MG63 (cell line): ENCODE data around the gene TBX20. TPM values are rescaled to one million over a fixed set of nuclear protein-coding genes. Genes with fewer than 3 reads are reported as not detected.
"Not testable (repeated sequence)": the region's sequence is repeated elsewhere in the genome, so short reads cannot be mapped to it uniquely, and the experiment has no call there.

Experiments used
- DNase-seq: peaks from one replicate; pipeline ENCODE4 v3.0.0-alpha.2; 2020
- H3K27me3 ChIP-seq: fragments of 250-450 bp; sonication (Bioruptor Pico); 2 replicates; pipeline ENCODE4 v1.5.1; 2020; ENCODE audit warnings: mild to moderate bottlenecking, moderate library complexity
- H3K36me3 ChIP-seq: fragments of 250-450 bp; sonication (Bioruptor Pico); 2 replicates; pipeline ENCODE4 v1.5.1; 2020; ENCODE audit warnings: mild to moderate bottlenecking, moderate library complexity
- H3K4me3 ChIP-seq: fragments of 250-450 bp; sonication (Bioruptor Pico); 2 replicates; pipeline ENCODE4 v1.5.1; 2020; ENCODE audit warnings: mild to moderate bottlenecking, moderate library complexity
- H3K9me3 ChIP-seq: fragments of 250-450 bp; sonication (Bioruptor Pico); 2 replicates; pipeline ENCODE4 v1.5.1; 2020; ENCODE audit warnings: mild to moderate bottlenecking, moderate library complexity
- total RNA-seq: library from RNA; depleted of rRNA; stranded (reverse); fragments of >200 nt; shearing (Covaris generic); gene quantifications from 2 replicates; pipeline ENCODE4 v1.2.3, GENCODE V29; 2014; ENCODE audit warnings: low replicate concordance

The TBX20 gene
- total RNA-seq, 1 experiment from 2014 or later = 0.95 TPM

GRCh38 chr7:35198370-35199140, 55.3 kb downstream of the TBX20 start:
- H3K4me3 ChIP-seq = not testable (repeated sequence)

DNA sequence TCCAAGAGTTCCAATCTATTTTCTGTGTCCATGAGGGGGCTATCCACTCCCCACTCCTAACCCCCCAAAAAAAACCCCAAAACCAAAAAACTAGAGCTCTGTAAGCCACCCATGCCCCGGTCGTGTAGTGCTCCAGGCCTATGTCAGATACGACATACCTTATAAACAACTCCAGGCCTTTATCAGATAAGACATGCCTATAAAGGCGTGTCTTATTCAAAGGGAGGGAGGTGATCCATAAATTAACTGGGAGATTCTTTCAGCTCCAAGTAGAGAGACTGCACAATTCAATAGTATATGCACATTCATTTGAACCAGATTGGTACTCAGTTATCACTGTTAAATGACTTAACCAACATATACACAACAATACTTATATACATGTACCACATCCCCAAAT, 62.3 kb downstream of the TBX20 start:
- H3K36me3 ChIP-seq, H3K4me3 ChIP-seq, DNase-seq, H3K9me3 ChIP-seq, H3K27me3 ChIP-seq: not testable (repeated sequence)

More at GRCh38 chr7:35198370-35199140, 55.3 kb downstream of the TBX20 start:
- not testable (repeated sequence) for H3K27me3 ChIP-seq, H3K36me3 ChIP-seq, H3K9me3 ChIP-seq, DNase-seq

DNA sequence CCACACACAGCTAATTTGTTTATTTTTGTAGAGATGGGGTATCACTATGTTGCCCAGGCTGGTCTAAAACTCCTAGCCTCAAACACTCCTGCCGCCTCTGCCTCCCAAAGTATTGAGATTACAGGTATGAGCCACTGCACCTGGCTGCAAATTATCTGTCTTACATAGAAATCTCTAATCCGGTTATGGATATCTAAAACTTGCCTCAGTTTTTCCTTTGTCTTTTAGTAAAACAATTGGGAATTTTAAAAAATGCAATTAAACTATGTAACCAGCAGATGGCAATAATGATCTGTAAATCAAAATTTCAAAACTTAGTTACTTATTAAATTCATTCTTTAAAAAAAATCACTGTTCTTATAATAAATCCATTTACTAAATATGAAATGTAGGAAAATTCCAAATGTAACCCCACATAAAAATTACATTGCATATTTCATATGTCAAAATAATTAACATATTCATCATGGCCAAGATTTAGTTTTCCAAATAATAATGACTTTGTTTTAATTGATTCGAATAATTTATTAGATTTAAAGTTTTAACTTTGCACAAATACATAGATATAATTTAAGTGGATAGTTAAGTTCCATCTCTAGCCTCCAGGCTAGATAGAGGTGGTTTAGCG, 63.6 kb downstream of the TBX20 start:
- H3K4me3 ChIP-seq, H3K27me3 ChIP-seq, H3K9me3 ChIP-seq, DNase-seq, H3K36me3 ChIP-seq: not testable (repeated sequence)

- H3K9me3 ChIP-seq, H3K36me3 ChIP-seq, H3K27me3 ChIP-seq: not testable (repeated sequence)
- DNase-seq = peak; percentile 70
- peak overlapping the region; percentile 49 for H3K4me3 ChIP-seq
These were observed 67.1 kb downstream of the TBX20 start for GRCh38 chr7:35186751-35187150.

DNA sequence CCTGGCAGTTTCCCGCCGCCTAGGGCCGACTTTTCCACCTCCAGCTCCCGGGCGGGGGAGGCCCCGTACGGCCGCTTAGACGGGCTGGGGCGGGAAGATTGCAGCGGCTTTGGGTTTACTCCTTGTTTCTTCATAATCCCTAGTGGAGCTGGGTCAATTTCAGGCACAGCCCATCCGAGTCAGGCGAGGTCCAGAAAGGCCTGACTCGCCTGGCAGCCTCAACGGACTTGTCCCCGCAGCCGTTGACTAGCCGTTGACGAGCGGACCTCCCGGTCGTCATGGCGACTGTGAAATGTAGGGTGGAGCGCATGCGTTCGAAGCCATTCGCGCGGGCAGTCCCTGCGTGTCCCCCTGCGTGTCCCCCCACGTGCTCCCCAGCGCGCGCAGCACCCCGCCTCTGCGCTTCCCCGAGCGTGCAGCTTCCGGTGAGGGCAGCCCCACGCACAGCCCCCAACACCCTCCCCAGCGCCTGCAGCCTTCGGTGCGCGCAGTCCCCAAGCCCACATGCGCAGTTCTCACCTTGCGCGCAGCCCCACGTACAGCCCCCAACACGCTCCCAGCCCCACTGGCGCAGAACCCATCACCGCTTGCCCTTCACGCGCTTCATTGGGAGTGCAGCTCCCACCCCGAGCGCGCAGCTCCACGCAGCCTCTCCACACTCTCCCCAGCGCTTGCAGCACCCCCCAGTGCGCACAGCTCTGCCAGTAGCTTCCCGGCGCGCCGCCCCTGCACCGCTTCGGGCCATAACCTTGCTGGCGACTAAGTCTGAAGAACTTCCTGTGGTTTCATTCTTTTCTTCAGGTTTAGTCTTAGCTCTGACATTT, 67.8 kb downstream of the TBX20 start:
- H3K36me3 ChIP-seq = no peaks in the 10 kb centered on the region
- peak overlapping the region; percentile 49 for H3K4me3 ChIP-seq
- peak; percentile 53 for DNase-seq
- no peaks in the 10 kb centered on the region for H3K9me3 ChIP-seq
- H3K27me3 ChIP-seq = peaks cover 3% of the 10 kb centered on the region; the same call in 1 of the 2 replicates

GRCh38 chr7:35185578-35185907, 68.4 kb downstream of the TBX20 start:
- DNase-seq, H3K36me3 ChIP-seq, H3K9me3 ChIP-seq, H3K27me3 ChIP-seq: not testable (repeated sequence)
- peak overlapping the region; percentile 49 for H3K4me3 ChIP-seq

GRCh38 chr7:35184961-35185360, 68.9 kb downstream of the TBX20 start:
- not testable (repeated sequence) for H3K9me3 ChIP-seq, H3K27me3 ChIP-seq, DNase-seq, H3K36me3 ChIP-seq
- H3K4me3 ChIP-seq = peak overlapping the region; percentile 49

GRCh38 chr7:35183873-35184503, 69.9 kb downstream of the TBX20 start:
- H3K9me3 ChIP-seq, DNase-seq, H3K4me3 ChIP-seq: not testable (repeated sequence)

DNA sequence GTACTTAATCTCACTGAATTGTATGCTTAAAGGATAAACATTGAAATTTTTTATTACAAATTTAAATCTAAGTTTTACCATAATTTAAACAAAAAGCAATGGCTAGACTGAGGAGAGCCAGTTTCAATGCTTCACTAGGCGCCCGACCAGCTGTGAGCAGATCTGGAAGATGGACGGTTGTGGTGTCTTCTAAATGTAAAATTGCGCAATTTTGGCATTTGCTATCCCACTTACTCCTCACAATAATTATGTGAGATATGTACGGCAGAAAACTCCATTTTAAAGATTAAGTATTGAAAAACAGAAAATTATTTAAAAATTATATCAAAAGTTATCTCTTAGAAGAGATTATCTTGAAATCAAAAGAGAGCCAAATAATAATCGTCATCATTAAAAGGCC, 73.2 kb downstream of the TBX20 start:
- DNase-seq, H3K9me3 ChIP-seq, H3K27me3 ChIP-seq, H3K36me3 ChIP-seq, H3K4me3 ChIP-seq: not testable (repeated sequence)

More at GRCh38 chr7:35183873-35184503, 69.9 kb downstream of the TBX20 start:
- not testable (repeated sequence) for H3K36me3 ChIP-seq, H3K27me3 ChIP-seq

DNA sequence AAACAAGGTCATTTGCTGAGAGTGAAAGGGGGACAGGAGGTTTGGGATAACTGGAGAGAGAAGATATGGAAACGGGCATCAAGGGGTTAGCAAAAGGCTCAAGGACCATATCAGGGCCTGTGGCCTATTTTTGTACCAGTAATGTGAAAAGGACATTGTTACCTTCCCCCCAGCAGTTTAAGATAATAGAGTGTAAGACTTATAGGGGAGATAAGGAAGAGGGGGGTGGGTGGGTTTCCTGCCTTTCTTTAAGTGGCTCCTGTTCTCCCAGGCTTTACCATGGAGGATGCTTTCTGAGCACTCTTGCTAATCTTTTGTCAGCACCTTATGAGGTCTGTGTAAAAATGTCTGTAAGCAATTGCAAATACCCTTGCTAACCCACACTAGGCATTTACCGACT, 80.7 kb downstream of the TBX20 start:
- H3K36me3 ChIP-seq, H3K9me3 ChIP-seq: not testable (repeated sequence)

GRCh38 chr7:35172131-35172530, 81.8 kb downstream of the TBX20 start:
- H3K27me3 ChIP-seq, H3K9me3 ChIP-seq, DNase-seq, H3K4me3 ChIP-seq, H3K36me3 ChIP-seq: not testable (repeated sequence)

More for the DNA sequence above, 80.7 kb downstream of the TBX20 start:
- H3K4me3 ChIP-seq, DNase-seq, H3K27me3 ChIP-seq: not testable (repeated sequence)

- DNase-seq, H3K4me3 ChIP-seq, H3K27me3 ChIP-seq, H3K9me3 ChIP-seq, H3K36me3 ChIP-seq: not testable (repeated sequence)
These were observed 86.2 kb downstream of the TBX20 start for GRCh38 chr7:35167658-35168057.

GRCh38 chr7:35167158-35167557, 86.7 kb downstream of the TBX20 start:
- not testable (repeated sequence) for H3K9me3 ChIP-seq, H3K36me3 ChIP-seq, H3K4me3 ChIP-seq, H3K27me3 ChIP-seq
- peak; percentile 16 for DNase-seq

DNA sequence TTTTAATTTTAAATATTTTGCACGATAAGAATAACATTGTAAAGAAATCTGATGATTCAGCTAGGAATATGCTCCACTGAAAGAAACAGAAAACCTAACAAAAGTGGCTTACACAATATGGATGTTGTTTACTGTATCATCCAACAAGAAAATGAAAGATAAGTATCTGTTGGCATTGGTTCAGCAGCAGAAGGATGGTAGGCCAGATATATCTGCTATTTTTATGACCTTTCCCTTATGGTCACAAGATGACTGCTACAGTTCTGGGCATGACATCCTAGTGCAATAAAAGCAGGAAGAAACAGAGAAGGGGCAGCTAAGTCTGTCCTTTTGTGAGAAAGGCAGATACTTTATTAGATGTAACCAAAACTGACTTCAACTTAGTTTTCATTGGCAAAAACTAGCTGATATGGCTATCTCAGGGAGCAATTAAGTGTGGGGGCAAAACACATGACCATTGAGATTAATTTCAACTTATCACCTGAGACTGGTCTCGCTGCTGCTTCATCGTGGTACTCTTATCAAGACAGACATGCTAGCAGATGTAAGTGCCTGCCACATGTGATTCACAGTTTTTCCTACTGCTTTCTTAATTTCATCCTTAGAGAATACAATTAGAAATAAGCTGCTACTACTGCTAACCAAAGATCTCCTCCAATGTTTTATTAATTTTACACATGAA, 92.7 kb downstream of the TBX20 start:
- H3K27me3 ChIP-seq, DNase-seq, H3K4me3 ChIP-seq, H3K9me3 ChIP-seq, H3K36me3 ChIP-seq: not testable (repeated sequence)
